Sigmoid colon (tissue), 7 donors: ENCODE data around the gene CDH3. TPM values are rescaled to one million over a fixed set of nuclear protein-coding genes. Genes with fewer than 3 reads are reported as not detected.

Source experiments
- DNase-seq: peaks from one replicate; pipeline ENCODE4 v3.0.0-alpha.2; 2019
- H3K27ac ChIP-seq, 4 donors: fragments of 200-600 bp; sonication (generic); one replicate each; pipeline ENCODE4 v1.5.1; 2016 to 2019; ENCODE audit warnings: mild to moderate bottlenecking in 1 of 4
- H3K27me3 ChIP-seq, 3 donors: fragments of 200-600 bp; sonication (generic); one replicate each; pipeline ENCODE4 v1.5.1; 2019; ENCODE audit warnings: mild to moderate bottlenecking in 1 of 3
- H3K36me3 ChIP-seq, 4 donors: fragments of 200-600 bp; sonication (generic); one replicate each; pipeline ENCODE4 v1.5.1; 2016 to 2019
- H3K4me1 ChIP-seq, 4 donors: fragments of 200-600 bp; sonication (generic); one replicate each; pipeline ENCODE4 v1.5.1; 2017 to 2019
- H3K4me3 ChIP-seq, 4 donors: fragments of 200-600 bp; sonication (generic); one replicate each; pipeline ENCODE4 v1.5.1; 2017 to 2019; ENCODE audit warnings: mild to moderate bottlenecking in 2 of 4, moderate library complexity in 1 of 4
- H3K9me3 ChIP-seq, 4 donors: fragments of 200-600 bp in 3 of 4; sonication (generic) in 3 of 4; one replicate each; pipeline versions ENCODE4 v1.5.1 to v1.6.1; 2013 to 2019
- EP300 ChIP-seq, 4 donors: sonication (generic); formaldehyde crosslinking; IDR thresholded peaks; one replicate each; pipeline ENCODE4 v1.6.1; 2017; ENCODE audit warnings: antibody characterized with exemption in 4 of 4
- POLR2A ChIP-seq, 2 donors: fragments of 450-650 bp; IDR thresholded peaks; one replicate each; pipeline ENCODE4 v1.6.1; 2016; ENCODE audit warnings: antibody characterized with exemption in 2 of 2, mild to moderate bottlenecking in 2 of 2, moderate library complexity in 2 of 2
- POLR2AphosphoS5 ChIP-seq, 4 donors: sonication (generic); formaldehyde crosslinking; IDR thresholded peaks; one replicate each; pipeline ENCODE4 v1.6.1; 2017; ENCODE audit warnings: antibody characterized with exemption in 4 of 4
- WGBS, 2 donors: extraction: QIAGEN DNeasy Blood & Tissue Kit; methylation state at CpG; one replicate each; pipeline ENCODE4 v1.1.7; 2013; 5-methylcytosine and 5-hydroxymethylcytosine counted together
- intact Hi-C: fragments of 100-400 bp; cut with DNase I; formaldehyde crosslinking; loops from one replicate; pipeline ENCODE4 v1.15.1; 2023
- polyA plus RNA-seq, 3 donors: library from polyadenylated mRNA; stranded (reverse); fragments of 200-250 nt; gene quantifications; one replicate each; pipeline ENCODE4 v1.2.3, GENCODE V29; 2013
- total RNA-seq, 4 donors: library from RNA; depleted of rRNA; stranded (reverse); fragments of >200 nt; gene quantifications; one replicate each; pipeline ENCODE4 v1.1.0, GENCODE V29; 2016
- TF ChIP-seq, protein P1 (sequence below), 4 experiments: fragments of 450-650 bp in 3 of 4; fragments of 200-600 bp in 1 of 4; IDR thresholded peaks; one replicate each; pipeline ENCODE4 v1.5.1; 2016 to 2019; ENCODE audit warnings: antibody characterized with exemption in 4 of 4, mild to moderate bottlenecking in 3 of 4, moderate library complexity in 2 of 4
- donor health status: healthy with polysubstance abuse.
- donor health status: Bipolar disorder and iron deficiency.
- donor health status: healthy.

CDH3 gene
- total and polyA plus RNA-seq, 7 donors = under 0.01 to 4.9 (median 1.5) TPM; not detected in 3

DNA sequence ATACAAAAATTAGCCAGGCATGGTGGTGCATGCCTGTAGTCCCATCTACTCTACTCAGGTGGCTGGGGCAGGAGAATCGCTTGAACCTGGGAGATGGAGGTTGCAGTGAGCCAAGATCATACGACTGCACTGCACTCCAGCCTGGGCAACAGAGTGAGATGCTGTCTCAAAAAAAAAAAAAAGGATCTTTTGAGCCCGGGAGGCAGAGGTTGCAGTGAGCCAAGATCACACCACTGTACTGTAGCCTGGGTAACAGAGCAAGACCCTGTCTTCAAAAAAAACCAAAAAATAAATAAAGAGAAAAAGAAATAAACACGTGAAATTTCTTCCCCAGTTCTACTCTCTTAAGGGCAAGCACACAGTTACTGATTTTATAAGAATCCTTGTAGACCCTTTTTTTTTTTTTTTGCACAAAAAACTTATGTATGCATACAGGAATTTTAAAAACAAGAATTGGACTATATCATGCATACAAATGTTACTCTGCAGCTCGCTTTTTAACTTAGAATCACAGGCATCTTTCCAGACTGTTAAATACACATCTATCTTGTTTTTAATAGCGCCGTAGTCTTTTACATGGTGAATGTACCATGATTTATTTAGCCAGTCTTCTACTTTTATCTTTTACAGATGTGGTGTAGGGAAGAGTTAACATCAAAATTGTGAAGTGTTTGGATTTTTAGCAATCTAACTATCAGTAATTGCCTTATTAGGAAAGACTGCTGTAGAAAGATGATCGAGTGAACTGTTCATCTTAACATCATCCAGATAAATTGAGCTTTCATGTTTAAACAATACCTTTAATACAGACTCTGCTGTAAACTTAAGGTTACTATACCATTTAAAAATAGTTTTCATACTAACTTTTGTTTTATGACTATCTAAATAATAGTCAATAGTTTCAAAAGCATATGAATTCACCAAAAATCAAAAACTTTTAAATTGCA, 14.6 kb downstream of the CDH3 start:
- no peak overlapping the region for H3K27ac ChIP-seq
- no peaks in the 10 kb centered on the region for H3K9me3 ChIP-seq
- no peaks in the 10 kb centered on the region for H3K36me3 ChIP-seq
- TF ChIP-seq POLR2A (IDR thresholded peaks at IDR 0.05) = no peak
- TF ChIP-seq POLR2AphosphoS5 (IDR thresholded peaks at IDR 0.05) = no peak
- TF ChIP-seq, protein P1, sequence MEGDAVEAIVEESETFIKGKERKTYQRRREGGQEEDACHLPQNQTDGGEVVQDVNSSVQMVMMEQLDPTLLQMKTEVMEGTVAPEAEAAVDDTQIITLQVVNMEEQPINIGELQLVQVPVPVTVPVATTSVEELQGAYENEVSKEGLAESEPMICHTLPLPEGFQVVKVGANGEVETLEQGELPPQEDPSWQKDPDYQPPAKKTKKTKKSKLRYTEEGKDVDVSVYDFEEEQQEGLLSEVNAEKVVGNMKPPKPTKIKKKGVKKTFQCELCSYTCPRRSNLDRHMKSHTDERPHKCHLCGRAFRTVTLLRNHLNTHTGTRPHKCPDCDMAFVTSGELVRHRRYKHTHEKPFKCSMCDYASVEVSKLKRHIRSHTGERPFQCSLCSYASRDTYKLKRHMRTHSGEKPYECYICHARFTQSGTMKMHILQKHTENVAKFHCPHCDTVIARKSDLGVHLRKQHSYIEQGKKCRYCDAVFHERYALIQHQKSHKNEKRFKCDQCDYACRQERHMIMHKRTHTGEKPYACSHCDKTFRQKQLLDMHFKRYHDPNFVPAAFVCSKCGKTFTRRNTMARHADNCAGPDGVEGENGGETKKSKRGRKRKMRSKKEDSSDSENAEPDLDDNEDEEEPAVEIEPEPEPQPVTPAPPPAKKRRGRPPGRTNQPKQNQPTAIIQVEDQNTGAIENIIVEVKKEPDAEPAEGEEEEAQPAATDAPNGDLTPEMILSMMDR (IDR thresholded peaks at IDR 0.05) = no peak
- TF ChIP-seq EP300 (IDR thresholded peaks at IDR 0.05) = no peak
- H3K27me3 ChIP-seq = peaks cover 0 to 4% (median 0%) of the 10 kb centered on the region in 3 donors
- intact Hi-C loops = no loop called here
- no peak for DNase-seq
- 55 to 74% methylated on average over 8 of the region's 8 CpGs for WGBS, 2 donors
- H3K4me3 ChIP-seq = no peak overlapping the region
- H3K4me1 ChIP-seq = peaks cover 0 to 13% (median 11%) of the 10 kb centered on the region in 4 donors

DNA sequence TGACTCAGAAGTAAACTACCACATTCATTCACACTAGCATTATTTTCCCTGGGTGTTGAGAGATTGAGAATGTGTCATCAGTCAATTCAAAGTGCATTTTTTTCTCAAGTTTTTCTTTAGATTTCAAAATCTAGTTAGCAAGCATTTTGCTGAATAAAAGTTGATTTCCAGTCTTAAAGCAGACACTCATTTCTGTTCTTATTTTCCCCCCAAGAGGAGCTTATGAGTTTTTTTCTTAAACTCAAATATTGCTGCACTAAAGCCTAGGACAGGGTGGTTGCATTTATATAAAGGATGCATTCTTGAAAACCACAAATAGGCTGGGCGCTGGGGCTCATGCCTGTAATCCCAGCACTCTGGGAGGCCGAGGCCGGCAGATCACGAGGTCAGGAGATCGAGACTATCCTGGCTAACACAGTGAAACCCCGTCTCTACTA, 15.3 kb downstream of the CDH3 start:
- peak; percentile 1 for DNase-seq
- no peak overlapping the region for H3K27ac ChIP-seq
- H3K27me3 ChIP-seq = peaks cover 0 to 4% (median 0%) of the 10 kb centered on the region in 3 donors
- TF ChIP-seq EP300 (IDR thresholded peaks at IDR 0.05) = no peak
- no peak for TF ChIP-seq POLR2A (IDR thresholded peaks at IDR 0.05)
- TF ChIP-seq POLR2AphosphoS5 (IDR thresholded peaks at IDR 0.05) = no peak
- TF ChIP-seq, protein P1 (IDR thresholded peaks at IDR 0.05) = no peak
- no peak overlapping the region for H3K4me3 ChIP-seq
- no peaks in the 10 kb centered on the region for H3K36me3 ChIP-seq
- no peaks in the 10 kb centered on the region for H3K9me3 ChIP-seq
- H3K4me1 ChIP-seq = peaks cover 0 to 13% (median 11%) of the 10 kb centered on the region in 4 donors
- 72 to 80% methylated on average over 6 of the region's 6 CpGs for WGBS, 2 donors
- intact Hi-C loops = no loop called here

DNA sequence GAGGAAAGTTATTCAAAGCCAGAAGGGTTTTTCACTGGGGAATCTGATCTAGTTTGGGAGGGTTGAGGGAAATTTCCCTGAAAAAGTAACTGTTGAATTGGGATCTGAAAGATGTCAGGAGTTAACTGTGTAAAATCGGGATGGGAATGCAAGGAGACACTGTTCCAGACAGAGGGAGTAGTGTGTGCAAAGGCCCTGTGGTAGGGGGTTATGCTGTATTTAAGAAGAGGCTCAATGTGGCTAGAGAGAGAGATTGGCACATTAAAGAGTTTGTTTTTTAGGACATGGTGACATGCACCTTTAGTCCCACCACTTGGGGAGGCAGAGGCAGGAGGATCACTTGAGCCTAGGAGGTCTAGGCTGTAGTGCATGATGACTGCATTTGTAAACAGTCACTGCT, 16.9 kb downstream of the CDH3 start:
- H3K9me3 ChIP-seq = no peaks in the 10 kb centered on the region
- no peak for TF ChIP-seq POLR2AphosphoS5 (IDR thresholded peaks at IDR 0.05)
- TF ChIP-seq, protein P1 (IDR thresholded peaks at IDR 0.05) = no peak
- no peak for TF ChIP-seq EP300 (IDR thresholded peaks at IDR 0.05)
- TF ChIP-seq POLR2A (IDR thresholded peaks at IDR 0.05) = no peak
- no peak overlapping the region for H3K27ac ChIP-seq
- no peaks in the 10 kb centered on the region for H3K36me3 ChIP-seq
- peak; percentile 11 for DNase-seq
- peaks cover 0 to 13% (median 11%) of the 10 kb centered on the region in 4 donors for H3K4me1 ChIP-seq
- no peaks in the 10 kb centered on the region for H3K27me3 ChIP-seq
- H3K4me3 ChIP-seq = no peak overlapping the region
- intact Hi-C loops = no loop called here
- WGBS, 2 donors = 95 to 96% methylated on average over 1 of the region's 1 CpG

DNA sequence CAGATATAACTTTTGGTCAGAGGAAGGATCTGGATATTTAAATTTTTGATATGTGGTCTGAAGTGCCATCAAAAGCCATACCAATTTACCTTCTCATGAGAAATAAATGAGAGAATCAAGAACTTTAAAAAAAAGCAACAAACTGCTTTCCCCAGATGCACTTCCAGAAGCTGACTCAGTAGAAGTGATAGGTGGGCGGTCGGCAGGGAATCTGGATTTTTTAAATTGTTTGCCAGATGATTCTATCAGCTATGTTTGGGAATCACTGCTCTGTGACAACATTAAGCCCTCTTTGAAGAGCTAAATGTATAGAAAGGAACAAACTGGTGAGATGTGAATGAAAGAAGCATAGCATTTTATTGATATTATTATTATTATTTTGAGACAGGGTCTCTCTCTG, 19.2 kb downstream of the CDH3 start:
- Histone ChIP-seq H3K27ac (no peak overlapping the region), H3K36me3 (no peaks in the 10 kb centered on the region), H3K27me3 (no peaks in the 10 kb centered on the region), H3K4me3 (no peak overlapping the region), H3K4me1 (peaks cover 0 to 6% (median 4%) of the 10 kb centered on the region in 4 donors), H3K9me3 (no peaks in the 10 kb centered on the region)
- WGBS, 2 donors = 90% methylated on average over 2 of the region's 2 CpGs
- intact Hi-C loops = no loop called here
- no peak for DNase-seq
- TF ChIP-seq, protein P1 (IDR thresholded peaks at IDR 0.05) = no peak
- TF ChIP-seq POLR2AphosphoS5 (IDR thresholded peaks at IDR 0.05) (no peak), POLR2A (IDR thresholded peaks at IDR 0.05) (no peak), EP300 (IDR thresholded peaks at IDR 0.05) (no peak)
